ENCODE data around the gene HIC1. TPM values are rescaled to one million over a fixed set of nuclear protein-coding genes. Genes with fewer than 3 reads are reported as not detected.
A peak's percentile ranks its signal among the peaks of the same experiment; 100 is the strongest.

The HIC1 gene
- total and polyA plus RNA-seq, 8 donors = 1.5 to 107 (median 8.9) TPM

DNA sequence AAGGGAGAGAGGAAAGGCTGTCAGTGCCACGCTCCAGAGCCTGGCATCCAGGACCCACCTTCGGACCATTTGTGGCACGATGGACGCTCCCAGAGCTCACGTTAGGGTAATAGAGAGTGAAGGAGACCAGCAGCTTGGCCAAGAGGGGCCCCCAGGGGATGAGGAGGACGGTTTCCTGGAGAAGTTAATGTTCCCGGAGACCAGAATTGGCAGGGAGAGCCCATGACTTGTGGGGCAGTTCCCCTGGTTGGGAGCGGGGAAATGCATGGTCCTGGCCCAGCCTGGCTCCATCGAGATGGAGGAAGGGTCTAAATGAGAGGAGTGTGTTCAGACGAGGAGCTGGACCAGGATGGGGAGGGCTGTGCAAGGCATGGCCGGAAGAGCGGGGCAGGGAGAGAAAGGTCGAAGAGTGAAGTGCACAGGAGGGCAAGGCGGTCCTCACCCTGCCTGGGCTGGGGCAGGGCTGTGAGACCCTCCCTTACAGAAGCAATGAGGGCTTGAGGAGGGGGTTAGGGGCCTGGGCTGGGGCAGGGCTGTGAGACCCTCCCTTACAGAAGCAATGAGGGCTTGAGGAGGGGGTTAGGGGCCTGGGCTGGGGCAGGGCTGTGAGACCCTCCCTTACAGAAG lies 2.9 kb upstream of the HIC1 start:
- WGBS, 5 donors = 43 to 57% (median 48%) methylated on average over 14 of the region's 14 CpGs
- intact Hi-C loops (cut with DNase I; ENCODE audit: low total_unique reads) = no loop called here
- DNase-seq = peak in 1 of 2 donors; percentile 43
- TF ChIP-seq EP300 (IDR thresholded peaks at IDR 0.05) (no peak), POLR2A (IDR thresholded peaks at IDR 0.05) (no peak), POLR2AphosphoS5 (IDR thresholded peaks at IDR 0.05) (no peak)
- TF ChIP-seq, protein P1, sequence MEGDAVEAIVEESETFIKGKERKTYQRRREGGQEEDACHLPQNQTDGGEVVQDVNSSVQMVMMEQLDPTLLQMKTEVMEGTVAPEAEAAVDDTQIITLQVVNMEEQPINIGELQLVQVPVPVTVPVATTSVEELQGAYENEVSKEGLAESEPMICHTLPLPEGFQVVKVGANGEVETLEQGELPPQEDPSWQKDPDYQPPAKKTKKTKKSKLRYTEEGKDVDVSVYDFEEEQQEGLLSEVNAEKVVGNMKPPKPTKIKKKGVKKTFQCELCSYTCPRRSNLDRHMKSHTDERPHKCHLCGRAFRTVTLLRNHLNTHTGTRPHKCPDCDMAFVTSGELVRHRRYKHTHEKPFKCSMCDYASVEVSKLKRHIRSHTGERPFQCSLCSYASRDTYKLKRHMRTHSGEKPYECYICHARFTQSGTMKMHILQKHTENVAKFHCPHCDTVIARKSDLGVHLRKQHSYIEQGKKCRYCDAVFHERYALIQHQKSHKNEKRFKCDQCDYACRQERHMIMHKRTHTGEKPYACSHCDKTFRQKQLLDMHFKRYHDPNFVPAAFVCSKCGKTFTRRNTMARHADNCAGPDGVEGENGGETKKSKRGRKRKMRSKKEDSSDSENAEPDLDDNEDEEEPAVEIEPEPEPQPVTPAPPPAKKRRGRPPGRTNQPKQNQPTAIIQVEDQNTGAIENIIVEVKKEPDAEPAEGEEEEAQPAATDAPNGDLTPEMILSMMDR (IDR thresholded peaks at IDR 0.05) = no peak
- Histone ChIP-seq H3K36me3 (no peaks in the 10 kb centered on the region), H3K27me3 (peaks cover 0 to 87% (median 50%) of the 10 kb centered on the region in 3 donors), H3K27ac (peak overlapping the region in 3 of 5 donors; percentile 29 to 81 (median 52)), H3K4me1 (peaks cover 54 to 77% (median 68%) of the 10 kb centered on the region in 4 donors), H3K9me3 (no peaks in the 10 kb centered on the region), H3K4me3 (no peak overlapping the region)

DNA sequence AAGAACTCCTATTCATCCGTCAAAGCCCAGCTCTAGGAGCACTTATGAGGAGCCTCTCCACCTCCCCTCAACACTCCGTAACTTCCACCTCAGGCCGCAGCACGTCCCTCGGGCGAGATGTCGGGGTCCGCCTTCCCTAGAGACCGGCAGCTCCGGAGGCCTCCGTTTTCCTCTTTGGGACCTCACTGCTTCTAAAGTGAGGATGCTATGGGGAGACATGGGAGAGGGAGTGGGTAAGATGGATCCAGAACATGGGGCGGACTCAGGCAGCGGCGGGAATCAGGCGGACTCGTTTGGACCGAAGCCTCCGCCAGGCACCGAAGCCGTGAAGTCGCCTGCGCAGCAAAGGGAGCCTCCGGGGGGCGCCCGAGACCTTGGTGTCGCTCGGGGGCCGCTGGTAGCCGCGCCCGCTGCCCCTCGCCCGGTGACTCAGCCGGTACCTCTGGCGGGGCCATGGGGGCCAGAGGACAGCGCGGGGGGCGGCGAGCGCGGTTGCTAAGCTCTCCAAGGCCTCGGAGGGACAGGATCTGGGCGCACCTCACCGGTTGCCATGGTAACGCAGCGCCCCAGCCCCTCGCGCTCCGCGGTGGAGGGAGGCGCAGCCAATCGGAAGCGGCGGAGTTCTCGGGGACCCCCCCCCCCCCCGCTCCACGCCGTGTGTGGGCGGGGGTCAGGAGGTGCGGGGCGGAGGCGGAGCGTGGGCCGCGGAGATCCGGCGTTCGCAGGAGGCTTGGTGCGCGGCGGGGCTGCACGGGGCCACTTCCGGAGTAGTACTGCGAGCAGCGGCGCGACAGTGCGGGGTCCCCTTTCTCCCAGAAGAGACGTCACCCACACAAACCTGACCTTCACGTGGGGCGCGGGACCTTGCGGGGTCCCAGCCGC lies 1.3 kb upstream of the HIC1 start:
- no peaks in the 10 kb centered on the region for H3K36me3 ChIP-seq
- intact Hi-C loops (cut with DNase I; ENCODE audit: low total_unique reads) = no loop called here
- DNase-seq = peak; percentile 71 to 90
- H3K4me1 ChIP-seq = peaks cover 68 to 86% (median 80%) of the 10 kb centered on the region in 4 donors
- H3K27ac ChIP-seq = peak overlapping the region; percentile 84 to 94 (median 90)
- TF ChIP-seq, protein P1 (IDR thresholded peaks at IDR 0.05) = peak in 4 of 7 experiments; percentile 29 to 54 (median 40)
- TF ChIP-seq EP300 (IDR thresholded peaks at IDR 0.05) (no peak), POLR2A (IDR thresholded peaks at IDR 0.05) (no peak), POLR2AphosphoS5 (IDR thresholded peaks at IDR 0.05) (no peak)
- H3K9me3 ChIP-seq = no peaks in the 10 kb centered on the region
- H3K4me3 ChIP-seq = peak overlapping the region; percentile 57 to 69 (median 64)
- WGBS, 5 donors = 5 to 19% (median 6%) methylated on average over 23 to 84 of the region's 84 CpGs
- H3K27me3 ChIP-seq = peaks cover 0 to 91% (median 66%) of the 10 kb centered on the region in 3 donors

DNA sequence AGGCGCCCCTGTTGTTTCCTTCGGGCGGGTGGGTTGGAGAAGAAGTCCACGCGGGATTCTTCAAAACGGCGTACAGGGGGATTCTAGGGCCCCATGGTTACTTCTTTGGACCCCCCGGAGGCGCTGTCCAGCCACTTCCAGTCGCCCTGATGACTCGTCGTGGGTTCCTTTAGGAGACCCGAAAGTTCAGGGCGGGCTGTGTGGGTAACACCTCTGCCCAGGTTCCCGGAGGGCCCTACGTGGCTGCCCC lies 716 bp upstream of the HIC1 start:
- peak overlapping the region; percentile 57 to 69 (median 64) for H3K4me3 ChIP-seq

More for the DNA sequence above, 716 bp upstream of the HIC1 start:
- H3K36me3 ChIP-seq = peaks cover 0 to 2% (median 0%) of the 10 kb centered on the region in 4 donors
- WGBS, 5 donors = 0 to 10% (median 7%) methylated on average over 10 to 16 of the region's 16 CpGs
- intact Hi-C loops (cut with DNase I; ENCODE audit: low total_unique reads) = no loop called here
- peaks cover 68 to 86% (median 80%) of the 10 kb centered on the region in 4 donors for H3K4me1 ChIP-seq
- H3K27ac ChIP-seq = peak overlapping the region; percentile 84 to 94 (median 90)
- no peak for TF ChIP-seq POLR2A (IDR thresholded peaks at IDR 0.05)
- no peak for TF ChIP-seq EP300 (IDR thresholded peaks at IDR 0.05)
- TF ChIP-seq POLR2AphosphoS5 (IDR thresholded peaks at IDR 0.05) = no peak
- TF ChIP-seq, protein P1 (IDR thresholded peaks at IDR 0.05) = no peak
- H3K27me3 ChIP-seq = peaks cover 0 to 91% (median 72%) of the 10 kb centered on the region in 3 donors
- DNase-seq = no peak
- no peaks in the 10 kb centered on the region for H3K9me3 ChIP-seq

Data from stomach (tissue), 9 donors.